ENCODE data around the gene CASP5.

CASP5 gene

GRCh38 chr11:104968856-104969776 is 53.9 kb downstream of the CASP5 start:
- Histone ChIP-seq H3K27ac (peak overlapping the region; percentile 80), H3K27me3 (no peaks in the 10 kb centered on the region), H3K4me3 (peak overlapping the region; percentile 56 to 58), H3K36me3 (no peaks in the 10 kb centered on the region), H3K9me3 (peaks cover 0 to 10% (median 0%) of the 10 kb centered on the region in 3 donors), H3K4me1 (peaks cover 0 to 30% (median 8%) of the 10 kb centered on the region in 4 donors)
- intact Hi-C loops (cut with DNase I; ENCODE audit: low total_unique reads): no loop called here
- TF ChIP-seq CTCF (IDR thresholded peaks at IDR 0.05): no peak
- DNase-seq: peak; percentile 33 to 73

GRCh38 chr11:104968355-104968855 is 54.6 kb downstream of the CASP5 start, which contains the start of gene CASP4:
Gene CASP4, minus strand, starts transcription at chr11:104968574. Its CDS starts 49 bp downstream, at chr11:104968525.
- Histone ChIP-seq H3K27ac (peak within 1 kb of the TSS; percentile 80), H3K27me3 (no peaks in the 10 kb centered on the region), H3K9me3 (peaks cover 0 to 3% (median 0%) of the 10 kb centered on the region in 3 donors), H3K4me3 (peak within 1 kb of the TSS; percentile 56 to 58), H3K4me1 (peaks cover 0 to 30% (median 8%) of the 10 kb centered on the region in 4 donors), H3K36me3 (no peaks in the 10 kb centered on the region)
- intact Hi-C loops (cut with DNase I; ENCODE audit: low total_unique reads): no loop called here
- no peak for DNase-seq
- no peak for TF ChIP-seq CTCF (IDR thresholded peaks at IDR 0.05)

- Histone ChIP-seq H3K27ac (peak overlapping the region; percentile 80), H3K4me1 (peaks cover 0 to 30% (median 8%) of the 10 kb centered on the region in 4 donors), H3K9me3 (no peaks in the 10 kb centered on the region), H3K4me3 (peak overlapping the region; percentile 56 to 58), H3K36me3 (no peaks in the 10 kb centered on the region), H3K27me3 (no peaks in the 10 kb centered on the region)
- DNase-seq: no peak
- no peak for TF ChIP-seq CTCF (IDR thresholded peaks at IDR 0.05)
- intact Hi-C loops (cut with DNase I; ENCODE audit: low total_unique reads): no loop called here
Measured at GRCh38 chr11:104967534-104968354, 55.2 kb downstream of the CASP5 start.

- intact Hi-C loops (cut with DNase I; ENCODE audit: low total_unique reads): no loop called here
- H3K27me3 ChIP-seq: no peaks in the 10 kb centered on the region
Measured at GRCh38 chr11:104965735-104966134, 57.2 kb downstream of the CASP5 start.

More at GRCh38 chr11:104965735-104966134, 57.2 kb downstream of the CASP5 start:
- Histone ChIP-seq H3K27ac (no peak overlapping the region), H3K9me3 (no peaks in the 10 kb centered on the region), H3K36me3 (no peaks in the 10 kb centered on the region), H3K4me3 (no peak overlapping the region), H3K4me1 (peaks cover 0 to 30% (median 8%) of the 10 kb centered on the region in 4 donors)
- TF ChIP-seq CTCF (IDR thresholded peaks at IDR 0.05): no peak
- no peak for DNase-seq
